H9 (cell line): ENCODE results near the gene MAP2K7. TPM values are rescaled to one million over a fixed set of nuclear protein-coding genes. Genes with fewer than 3 reads are reported as not detected.

Experiments
- DNase-seq: peaks from one replicate; pipeline ENCODE4 v3.0.0-alpha.2; 2017
- H2AFZ ChIP-seq: one replicate; pipeline ENCODE4 v1.6.1; 2013; ENCODE audit warnings: mild to moderate bottlenecking, low read length, control low read depth, moderate library complexity
- H2AK5ac ChIP-seq: 2 replicates; pipeline ENCODE4 v1.6.1; 2013; ENCODE audit warnings: low read length, control low read depth, mixed read lengths; ENCODE audit not compliant: insufficient read length
- H2BK120ac ChIP-seq: one replicate; pipeline ENCODE4 v1.6.1; 2013; ENCODE audit warnings: low read depth, mild to moderate bottlenecking, low read length, control low read depth, inconsistent platforms; ENCODE audit not compliant: poor library complexity, severe bottlenecking
- H2BK12ac ChIP-seq: 2 replicates; pipeline ENCODE4 v1.6.1; 2013; ENCODE audit warnings: low read length, control low read depth, mixed read lengths, low read depth; ENCODE audit not compliant: insufficient read length
- H2BK15ac ChIP-seq: 2 replicates; pipeline ENCODE4 v1.6.1; 2013; ENCODE audit warnings: low read depth, low read length, control low read depth
- H2BK20ac ChIP-seq: one replicate; pipeline ENCODE4 v1.6.1; 2013; ENCODE audit warnings: low read depth, mild to moderate bottlenecking, low read length, control low read depth, inconsistent platforms; ENCODE audit not compliant: poor library complexity, severe bottlenecking
- H2BK5ac ChIP-seq: 2 replicates; pipeline ENCODE4 v1.6.1; 2013; ENCODE audit warnings: low read length, control low read depth, mixed read lengths; ENCODE audit not compliant: insufficient read length
- H3K14ac ChIP-seq: 2 replicates; pipeline ENCODE4 v1.6.1; 2013; ENCODE audit warnings: low read length, control low read depth; ENCODE audit not compliant: insufficient read depth
- H3K18ac ChIP-seq: 2 replicates; pipeline ENCODE4 v1.6.1; 2013; ENCODE audit warnings: low read depth, mild to moderate bottlenecking, mixed read lengths, low read length, control low read depth; ENCODE audit not compliant: insufficient read length
- H3K23ac ChIP-seq: 2 replicates; pipeline ENCODE4 v1.6.1; 2013; ENCODE audit warnings: low read length, control low read depth, mixed read lengths, low read depth; ENCODE audit not compliant: insufficient read length
- H3K23me2 ChIP-seq: 2 replicates; pipeline ENCODE4 v1.6.1; 2013; ENCODE audit warnings: low read depth, mild to moderate bottlenecking, mixed read lengths, low read length, control low read depth; ENCODE audit not compliant: insufficient read length, poor library complexity, severe bottlenecking
- H3K27ac ChIP-seq: 2 replicates; pipeline ENCODE4 v1.5.1; 2013; ENCODE audit warnings: low read length, control low read depth, mixed read lengths, low read depth; ENCODE audit not compliant: insufficient read length
- H3K27me3 ChIP-seq: 2 replicates; pipeline ENCODE4 v1.6.1; 2013; ENCODE audit warnings: low read length, control low read depth, inconsistent platforms; ENCODE audit not compliant: insufficient read depth
- H3K4ac ChIP-seq: 2 replicates; pipeline ENCODE4 v1.6.1; 2013; ENCODE audit warnings: low read depth, mild to moderate bottlenecking, control low read depth, inconsistent platforms, low read length, moderate library complexity
- H3K4me1 ChIP-seq: 2 replicates; pipeline ENCODE4 v1.6.1; 2013; ENCODE audit warnings: low read length, control low read depth, inconsistent platforms; ENCODE audit not compliant: insufficient read depth
- H3K4me2 ChIP-seq: 2 replicates; pipeline ENCODE4 v1.6.1; 2013; ENCODE audit warnings: low read length, control low read depth, mixed read lengths; ENCODE audit not compliant: insufficient read length, insufficient read depth
- H3K56ac ChIP-seq: 2 replicates; pipeline ENCODE4 v1.6.1; 2013; ENCODE audit warnings: low read depth, mild to moderate bottlenecking, mixed read lengths, low read length, control low read depth; ENCODE audit not compliant: insufficient read length
- H3K79me1 ChIP-seq: 2 replicates; pipeline ENCODE4 v1.6.1; 2013; ENCODE audit warnings: low read depth, mild to moderate bottlenecking, moderate library complexity, low read length, control low read depth, inconsistent platforms; ENCODE audit not compliant: insufficient read depth, poor library complexity, severe bottlenecking
- H3K79me2 ChIP-seq: 2 replicates; pipeline ENCODE4 v1.6.1; 2013; ENCODE audit warnings: low read length, control low read depth, inconsistent platforms; ENCODE audit not compliant: insufficient read depth
- H3K9ac ChIP-seq: 2 replicates; pipeline ENCODE4 v1.6.1; 2013; ENCODE audit warnings: low read length, control low read depth, mixed read lengths; ENCODE audit not compliant: insufficient read length; ENCODE audit errors: extremely low read depth
- H3K9me3 ChIP-seq: one replicate; pipeline ENCODE4 v1.6.1; 2013; ENCODE audit warnings: low read depth, low read length, inconsistent platforms; ENCODE audit not compliant: control insufficient read depth
- H3T11ph ChIP-seq: one replicate; pipeline ENCODE4 v1.6.1; 2013; ENCODE audit warnings: mild to moderate bottlenecking, low read length, control low read depth, inconsistent platforms
- H4K20me1 ChIP-seq: one replicate; pipeline ENCODE4 v1.6.1; 2013; ENCODE audit not compliant: control insufficient read depth, insufficient read length, insufficient read depth
- H4K5ac ChIP-seq: 2 replicates; pipeline ENCODE4 v1.6.1; 2013; ENCODE audit warnings: low read depth, mild to moderate bottlenecking, mixed read lengths, low read length, control low read depth; ENCODE audit not compliant: insufficient read length
- H4K8ac ChIP-seq: replicated peaks from 2 replicates; pipeline ENCODE4 v1.6.1; 2013; ENCODE audit warnings: low read length, control low read depth, mixed read lengths, low read depth; ENCODE audit not compliant: insufficient read length
- H4K91ac ChIP-seq: 2 replicates; pipeline ENCODE4 v1.6.1; 2013; ENCODE audit warnings: low read depth, mild to moderate bottlenecking, moderate library complexity, mixed read lengths, low read length, control low read depth; ENCODE audit not compliant: insufficient read length
- H3K27ac Mint-ChIP-seq, 3 experiments: 2 replicates in 2 of 3; 3 replicates in 1 of 3; pipeline ENCODE4 v1.8.0; 2020 to 2021; ENCODE audit warnings: mixed read lengths in 3 of 3, mild to moderate bottlenecking in 1 of 3, moderate library complexity in 1 of 3
- H3K27me3 Mint-ChIP-seq: 2 replicates; pipeline ENCODE4 v1.8.0; 2021; ENCODE audit warnings: low read depth, mild to moderate bottlenecking, moderate library complexity, mixed read lengths
- H3K36me3 Mint-ChIP-seq, 3 experiments: 2 replicates in 2 of 3; 3 replicates in 1 of 3; pipeline ENCODE4 v1.8.0; 2020 to 2021; ENCODE audit warnings: low read depth in 3 of 3, mixed read lengths in 3 of 3; ENCODE audit not compliant: insufficient read depth in 1 of 3
- H3K4me1 Mint-ChIP-seq, 2 experiments: 2 replicates each; pipeline ENCODE4 v1.8.0; 2020; ENCODE audit warnings: mixed read lengths in 2 of 2
- H3K4me3 Mint-ChIP-seq, 2 experiments: 2 replicates in 1 of 2; 3 replicates in 1 of 2; pipeline ENCODE4 v1.8.0; 2020 to 2021; ENCODE audit warnings: mild to moderate bottlenecking in 2 of 2, mixed read lengths in 2 of 2, moderate library complexity in 1 of 2
- H3K9me3 Mint-ChIP-seq, 2 experiments: 2 replicates in 1 of 2; 3 replicates in 1 of 2; pipeline ENCODE4 v1.8.0; 2020; ENCODE audit warnings: mild to moderate bottlenecking in 2 of 2, mixed read lengths in 2 of 2, moderate library complexity in 1 of 2
- WGBS: extraction: QIAGEN DNeasy Blood & Tissue Kit; methylation state at CpG from one replicate; pipeline ENCODE4 v1.1.7; 2013; ENCODE audit warnings: missing lambda C conversion rate, low lambda C conversion rate, mixed read lengths; ENCODE audit not compliant: insufficient read length; ENCODE audit errors: extremely low coverage; 5-methylcytosine and 5-hydroxymethylcytosine counted together
- total RNA-seq: library from RNA; stranded (reverse); gene quantifications from 2 replicates; pipeline ENCODE4 v1.2.1, GENCODE V29; 2021
- TF ChIP-seq, protein P1 (sequence below): fragments of 200-600 bp; sonication (generic); conservative IDR thresholded peaks from 3 replicates; pipeline ENCODE4 v1.8.0; 2021; ENCODE audit warnings: antibody characterized with exemption, mild to moderate bottlenecking

The MAP2K7 gene
- total RNA-seq, 1 experiment from 2014 or later: 48.1 TPM

DNA sequence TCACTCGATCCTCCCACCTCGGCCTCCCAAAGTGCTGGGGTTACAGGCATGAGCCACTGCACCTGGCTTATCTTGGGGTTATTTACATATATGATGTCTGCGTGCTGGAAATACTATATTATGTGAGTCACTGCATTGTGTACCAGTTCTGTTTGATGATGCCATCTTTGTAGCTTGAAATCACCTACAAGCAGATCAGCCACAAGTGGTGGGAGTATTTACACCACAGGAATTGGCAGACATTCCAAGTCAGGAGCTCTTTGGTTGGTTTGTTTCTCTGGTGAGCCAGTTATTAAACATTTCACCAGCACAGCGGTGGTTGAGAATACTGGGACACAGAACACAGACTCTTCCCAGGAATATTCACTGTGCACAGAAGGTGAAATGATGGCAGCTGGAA lies 44.3 kb downstream of the MAP2K7 start:
- H3K27ac Mint-ChIP-seq: no peak overlapping the region
- H3K56ac ChIP-seq: no peak overlapping the region
- H3K23me2 ChIP-seq: no peaks in the 10 kb centered on the region
- H3K18ac ChIP-seq: no peak overlapping the region
- no peak overlapping the region for H3K9ac ChIP-seq
- H3K79me1 ChIP-seq: no peaks in the 10 kb centered on the region
- H4K5ac ChIP-seq: no peak overlapping the region
- H3K9me3 ChIP-seq: no peaks in the 10 kb centered on the region
- H2AK5ac ChIP-seq: no peak overlapping the region
- H2BK120ac ChIP-seq: no peak overlapping the region
- no peaks in the 10 kb centered on the region; the same call in 1 of the 2 replicates for H3K27me3 Mint-ChIP-seq
- no peak for DNase-seq
- no peak overlapping the region for H2BK5ac ChIP-seq
- H3K4me1 Mint-ChIP-seq: peaks cover 3 to 4% of the 10 kb centered on the region in 2 experiments; a peak in 1 of 4 replicates
- H4K8ac ChIP-seq: no peak overlapping the region
- TF ChIP-seq, protein P1, sequence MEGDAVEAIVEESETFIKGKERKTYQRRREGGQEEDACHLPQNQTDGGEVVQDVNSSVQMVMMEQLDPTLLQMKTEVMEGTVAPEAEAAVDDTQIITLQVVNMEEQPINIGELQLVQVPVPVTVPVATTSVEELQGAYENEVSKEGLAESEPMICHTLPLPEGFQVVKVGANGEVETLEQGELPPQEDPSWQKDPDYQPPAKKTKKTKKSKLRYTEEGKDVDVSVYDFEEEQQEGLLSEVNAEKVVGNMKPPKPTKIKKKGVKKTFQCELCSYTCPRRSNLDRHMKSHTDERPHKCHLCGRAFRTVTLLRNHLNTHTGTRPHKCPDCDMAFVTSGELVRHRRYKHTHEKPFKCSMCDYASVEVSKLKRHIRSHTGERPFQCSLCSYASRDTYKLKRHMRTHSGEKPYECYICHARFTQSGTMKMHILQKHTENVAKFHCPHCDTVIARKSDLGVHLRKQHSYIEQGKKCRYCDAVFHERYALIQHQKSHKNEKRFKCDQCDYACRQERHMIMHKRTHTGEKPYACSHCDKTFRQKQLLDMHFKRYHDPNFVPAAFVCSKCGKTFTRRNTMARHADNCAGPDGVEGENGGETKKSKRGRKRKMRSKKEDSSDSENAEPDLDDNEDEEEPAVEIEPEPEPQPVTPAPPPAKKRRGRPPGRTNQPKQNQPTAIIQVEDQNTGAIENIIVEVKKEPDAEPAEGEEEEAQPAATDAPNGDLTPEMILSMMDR: no peak
- H2BK15ac ChIP-seq: no peak overlapping the region
- no peak overlapping the region for H3K4me3 Mint-ChIP-seq
- H4K20me1 ChIP-seq: no peaks in the 10 kb centered on the region
- peaks cover 0 to 10% (median 9%) of the 10 kb centered on the region in 3 experiments; a peak in 5 of 7 replicates for H3K36me3 Mint-ChIP-seq
- no peak overlapping the region for H4K91ac ChIP-seq
- H2BK12ac ChIP-seq: no peak overlapping the region
- H3K4ac ChIP-seq: no peak overlapping the region
- no peak overlapping the region for H2BK20ac ChIP-seq
- peaks cover 0 to 2% of the 10 kb centered on the region in 2 experiments; a peak in 2 of 5 replicates for H3K9me3 Mint-ChIP-seq
- H3K14ac ChIP-seq: no peak overlapping the region
- no peak overlapping the region for H3K4me2 ChIP-seq
- no peak overlapping the region for H2AFZ ChIP-seq
- no peak overlapping the region for H3T11ph ChIP-seq
- no peaks in the 10 kb centered on the region for H3K4me1 ChIP-seq
- no peaks in the 10 kb centered on the region; the same call in 1 of the 2 replicates for H3K79me2 ChIP-seq
- no peaks in the 10 kb centered on the region for H3K27me3 ChIP-seq
- no CpG with 5 or more reads among the region's 4 CpGs for WGBS
- no peak overlapping the region for H3K27ac ChIP-seq
- no peak overlapping the region for H3K23ac ChIP-seq
